ENCODE data around the gene SLC6A4. TPM values are rescaled to one million over a fixed set of nuclear protein-coding genes. Genes with fewer than 3 reads are reported as not detected.
"Not testable (repeated sequence)": the region's sequence is repeated elsewhere in the genome, so short reads cannot be mapped to it uniquely, and the experiment has no call there.

Gene SLC6A4
- total RNA-seq, 1 experiment from 2014 or later: 0.16 TPM

- no peak overlapping the region for H3K4me3 ChIP-seq
- DNase-seq: no peak
- H3K36me3 ChIP-seq: no peaks in the 10 kb centered on the region
- no peaks in the 10 kb centered on the region for H3K9me3 ChIP-seq (replicated peaks)
- no peaks in the 10 kb centered on the region for H3K27me3 ChIP-seq
- no peak overlapping the region for H3K27ac ChIP-seq
- H3K4me1 ChIP-seq: no peaks in the 10 kb centered on the region
Observed at GRCh38 chr17:30218799-30219198, 16.7 kb downstream of the SLC6A4 start.

GRCh38 chr17:30217746-30218245 lies 17.7 kb downstream of the SLC6A4 start:
- no peak for DNase-seq
- H3K27me3 ChIP-seq: no peaks in the 10 kb centered on the region
- no peak overlapping the region for H3K4me3 ChIP-seq
- no peak overlapping the region for H3K27ac ChIP-seq
- no peaks in the 10 kb centered on the region for H3K4me1 ChIP-seq
- H3K9me3 ChIP-seq (replicated peaks): no peaks in the 10 kb centered on the region
- H3K36me3 ChIP-seq: no peaks in the 10 kb centered on the region

GRCh38 chr17:30217054-30217453 lies 18.4 kb downstream of the SLC6A4 start:
- no peak for DNase-seq
- no peak overlapping the region for H3K27ac ChIP-seq
- H3K4me1 ChIP-seq: no peaks in the 10 kb centered on the region
- H3K36me3 ChIP-seq: no peaks in the 10 kb centered on the region
- H3K27me3 ChIP-seq: no peaks in the 10 kb centered on the region
- no peaks in the 10 kb centered on the region for H3K9me3 ChIP-seq (replicated peaks)
- H3K4me3 ChIP-seq: no peak overlapping the region

DNA sequence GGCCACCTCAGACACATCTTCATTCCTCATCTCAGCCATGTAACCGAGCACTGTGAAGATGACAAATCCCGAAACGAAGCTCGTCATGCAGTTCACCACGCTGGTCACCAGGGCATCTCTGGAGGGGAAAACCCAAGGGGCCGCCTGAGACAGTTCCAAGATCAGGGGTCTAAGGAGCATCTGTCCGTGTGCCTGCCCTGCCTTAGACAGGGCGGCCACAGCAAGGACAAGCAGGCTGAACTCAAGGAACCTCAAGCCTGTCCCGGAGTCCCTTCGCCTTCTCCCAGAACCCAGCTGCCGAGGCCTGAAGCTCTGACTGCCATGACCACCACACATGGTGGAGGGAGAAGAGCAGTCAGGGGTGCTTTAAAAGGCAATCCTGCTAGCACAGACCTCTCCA lies 22.7 kb downstream of the SLC6A4 start:
- DNase-seq: no peak
- no peaks in the 10 kb centered on the region for H3K27me3 ChIP-seq
- no peak overlapping the region for H3K4me3 ChIP-seq
- H3K36me3 ChIP-seq: no peaks in the 10 kb centered on the region
- H3K4me1 ChIP-seq: no peaks in the 10 kb centered on the region
- no peak overlapping the region for H3K27ac ChIP-seq
- no peaks in the 10 kb centered on the region for H3K9me3 ChIP-seq (replicated peaks)

DNA sequence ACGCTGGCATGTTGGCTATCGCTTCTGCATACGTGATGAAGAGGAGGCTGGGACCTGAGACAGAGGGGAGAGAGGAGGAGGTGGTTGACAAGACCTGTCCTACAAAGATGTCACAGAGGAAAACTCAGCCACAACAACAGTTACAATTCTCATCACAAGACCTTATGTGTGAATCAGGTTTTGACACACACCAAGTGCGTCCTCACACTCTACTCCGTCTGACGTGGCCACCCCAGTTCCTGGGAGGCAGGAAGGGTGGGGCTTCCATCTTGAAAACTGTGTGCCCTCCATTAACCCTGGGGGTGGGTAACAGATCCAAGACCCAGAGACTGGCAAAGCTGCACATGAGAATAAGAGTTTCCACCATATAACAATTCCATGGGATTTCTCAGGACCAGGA lies 24.1 kb downstream of the SLC6A4 start:
- Histone ChIP-seq H3K36me3 (no peaks in the 10 kb centered on the region), H3K27me3 (no peaks in the 10 kb centered on the region), H3K27ac (no peak overlapping the region), H3K4me3 (no peak overlapping the region), H3K9me3 (replicated peaks) (no peaks in the 10 kb centered on the region), H3K4me1 (no peaks in the 10 kb centered on the region)
- DNase-seq: no peak

DNA sequence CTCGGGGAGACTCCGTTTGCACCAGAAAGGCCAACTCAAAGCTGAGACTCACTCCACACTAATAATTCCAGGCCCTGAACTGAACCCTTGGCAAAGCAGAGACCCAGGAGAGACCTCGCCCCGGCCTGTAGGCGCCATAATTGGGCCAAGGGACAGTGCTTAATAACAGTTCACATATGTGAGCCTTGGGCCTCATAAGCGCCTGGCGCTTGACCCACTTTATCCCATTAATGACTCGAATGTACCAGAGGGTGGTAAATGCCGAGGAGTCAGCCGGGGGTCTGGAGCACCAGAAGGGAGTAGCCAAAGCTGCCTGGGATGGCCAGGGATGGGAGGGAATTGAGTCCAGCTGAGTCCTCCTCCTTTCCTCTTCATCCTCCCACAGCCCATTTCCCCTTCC lies 24.6 kb downstream of the SLC6A4 start:
- no peak for DNase-seq
- no peaks in the 10 kb centered on the region for H3K4me1 ChIP-seq
- H3K9me3 ChIP-seq (replicated peaks): no peaks in the 10 kb centered on the region
- H3K27me3 ChIP-seq: no peaks in the 10 kb centered on the region
- H3K4me3 ChIP-seq: no peak overlapping the region
- H3K27ac ChIP-seq: no peak overlapping the region
- no peaks in the 10 kb centered on the region for H3K36me3 ChIP-seq

DNA sequence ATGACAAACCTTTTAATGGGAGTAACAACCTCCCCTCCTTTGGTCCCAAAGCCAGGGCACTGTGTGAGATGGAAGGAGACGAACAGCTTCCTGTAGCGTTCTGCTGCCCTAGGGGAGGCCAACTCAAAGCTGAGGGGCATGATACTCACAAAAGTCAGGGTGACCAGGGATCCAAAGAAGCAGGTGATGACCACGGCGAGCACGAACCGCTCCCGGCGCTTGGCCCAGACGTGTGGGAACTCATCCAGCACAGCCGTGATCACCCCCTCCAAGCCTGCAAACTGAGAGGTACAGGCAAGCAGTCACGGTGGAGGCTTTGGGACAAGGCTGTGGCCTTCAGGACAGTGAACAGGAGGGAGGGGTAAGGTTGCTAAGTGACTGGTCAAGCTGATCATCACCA lies 25.1 kb downstream of the SLC6A4 start:
- no peak for DNase-seq
- no peaks in the 10 kb centered on the region for H3K27me3 ChIP-seq
- no peaks in the 10 kb centered on the region for H3K4me1 ChIP-seq
- no peaks in the 10 kb centered on the region for H3K36me3 ChIP-seq
- H3K27ac ChIP-seq: no peak overlapping the region
- H3K9me3 ChIP-seq (replicated peaks): no peaks in the 10 kb centered on the region
- H3K4me3 ChIP-seq: no peak overlapping the region

DNA sequence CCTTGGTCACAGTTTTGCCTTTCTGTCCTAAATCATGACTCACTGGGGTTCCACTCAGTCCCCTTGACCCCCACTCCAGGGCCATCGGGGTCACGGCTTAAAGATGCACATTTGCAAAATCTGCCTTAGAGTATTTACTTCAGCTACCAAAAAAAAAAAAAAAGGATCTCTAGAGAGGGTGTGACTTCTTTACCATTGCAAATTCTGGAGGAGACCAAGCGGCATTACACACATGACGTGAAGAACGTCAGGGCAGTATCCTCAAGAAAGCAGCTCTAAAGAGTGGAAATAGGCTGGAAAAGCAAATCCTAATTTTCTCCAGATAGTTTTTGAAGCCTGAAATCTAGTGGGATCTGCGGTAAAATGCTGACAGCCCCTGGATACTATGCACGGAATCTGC lies 25.6 kb downstream of the SLC6A4 start:
- H3K4me1 ChIP-seq: no peaks in the 10 kb centered on the region
- H3K4me3 ChIP-seq: no peak overlapping the region
- no peaks in the 10 kb centered on the region for H3K9me3 ChIP-seq (replicated peaks)
- no peaks in the 10 kb centered on the region for H3K27me3 ChIP-seq
- no peak for DNase-seq
- no peaks in the 10 kb centered on the region for H3K36me3 ChIP-seq
- H3K27ac ChIP-seq: no peak overlapping the region

DNA sequence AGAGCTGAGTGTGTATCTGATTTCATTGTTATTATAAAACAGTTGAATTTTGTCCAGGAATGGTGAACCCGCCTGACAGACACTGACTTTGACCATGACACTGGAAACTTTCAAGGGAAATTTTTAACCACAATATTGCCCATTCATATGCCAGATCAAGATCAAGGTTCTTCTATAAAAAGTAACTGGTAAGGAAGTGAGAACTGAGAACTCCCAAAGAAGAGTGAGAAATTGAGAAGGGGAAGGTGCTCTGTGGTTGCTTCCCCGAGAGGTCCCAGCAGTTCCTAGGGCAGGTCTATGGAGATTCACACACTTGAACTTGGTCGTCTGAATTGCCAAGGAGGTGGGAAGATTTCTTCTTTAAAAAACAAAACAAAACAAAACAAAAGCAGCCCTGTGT lies 27.3 kb downstream of the SLC6A4 start:
- Histone ChIP-seq H3K4me1 (no peaks in the 10 kb centered on the region), H3K27ac (no peak overlapping the region), H3K36me3 (no peaks in the 10 kb centered on the region), H3K9me3 (replicated peaks) (no peaks in the 10 kb centered on the region), H3K4me3 (no peak overlapping the region), H3K27me3 (no peaks in the 10 kb centered on the region)
- DNase-seq: no peak

- no peaks in the 10 kb centered on the region for H3K36me3 ChIP-seq
- H3K9me3 ChIP-seq (replicated peaks): no peaks in the 10 kb centered on the region
- no peaks in the 10 kb centered on the region for H3K4me1 ChIP-seq
- no peak for DNase-seq
- H3K4me3 ChIP-seq: no peak overlapping the region
- no peaks in the 10 kb centered on the region for H3K27me3 ChIP-seq
- H3K27ac ChIP-seq: no peak overlapping the region
Observed at GRCh38 chr17:30207655-30208054, 27.8 kb downstream of the SLC6A4 start.

DNA sequence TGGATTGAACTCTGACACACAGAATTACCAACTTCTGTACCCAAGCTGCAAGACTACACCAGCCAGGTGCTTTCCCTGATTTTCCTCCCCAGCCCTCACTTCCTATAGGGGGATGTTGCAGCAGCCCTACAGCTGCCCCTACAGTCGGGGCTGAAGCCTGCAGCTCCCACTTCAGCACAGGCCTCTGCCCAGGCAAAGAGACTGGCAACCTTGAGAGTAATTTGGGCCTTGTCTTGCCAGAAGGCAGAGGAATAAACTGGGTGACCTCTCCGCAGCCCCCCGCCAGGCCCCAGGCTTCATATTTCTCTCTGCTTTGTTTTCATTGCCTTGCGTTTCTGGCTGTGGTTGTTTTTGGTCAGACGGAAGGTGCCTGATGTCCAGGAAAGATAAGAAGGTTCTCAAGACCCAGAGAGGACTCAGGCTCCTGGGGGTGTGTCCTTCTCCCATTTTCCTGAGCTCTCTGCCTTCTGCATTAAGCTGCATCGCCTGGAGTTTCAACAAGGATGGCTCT lies 32.0 kb downstream of the SLC6A4 start:
- peak in 1 of 2 experiments; percentile 30 for DNase-seq
- Histone ChIP-seq H3K4me1 (no peaks in the 10 kb centered on the region), H3K27me3 (no peaks in the 10 kb centered on the region), H3K9me3 (replicated peaks) (no peaks in the 10 kb centered on the region), H3K4me3 (no peak overlapping the region), H3K36me3 (no peaks in the 10 kb centered on the region), H3K27ac (no peak overlapping the region)

- H3K9me3 ChIP-seq (replicated peaks); H3K27ac ChIP-seq; H3K27me3 ChIP-seq; H3K4me1 ChIP-seq; H3K4me3 ChIP-seq; H3K36me3 ChIP-seq; DNase-seq: not testable (repeated sequence)
Observed at GRCh38 chr17:30200656-30201055, 34.8 kb downstream of the SLC6A4 start.

- no peaks in the 10 kb centered on the region for H3K4me1 ChIP-seq
- no peak for DNase-seq
- no peaks in the 10 kb centered on the region for H3K36me3 ChIP-seq
- H3K9me3 ChIP-seq (replicated peaks): no peaks in the 10 kb centered on the region
- H3K27me3 ChIP-seq: no peaks in the 10 kb centered on the region
- no peak overlapping the region for H3K4me3 ChIP-seq
- H3K27ac ChIP-seq: no peak overlapping the region
Observed at GRCh38 chr17:30200106-30200505, 35.4 kb downstream of the SLC6A4 start.

DNA sequence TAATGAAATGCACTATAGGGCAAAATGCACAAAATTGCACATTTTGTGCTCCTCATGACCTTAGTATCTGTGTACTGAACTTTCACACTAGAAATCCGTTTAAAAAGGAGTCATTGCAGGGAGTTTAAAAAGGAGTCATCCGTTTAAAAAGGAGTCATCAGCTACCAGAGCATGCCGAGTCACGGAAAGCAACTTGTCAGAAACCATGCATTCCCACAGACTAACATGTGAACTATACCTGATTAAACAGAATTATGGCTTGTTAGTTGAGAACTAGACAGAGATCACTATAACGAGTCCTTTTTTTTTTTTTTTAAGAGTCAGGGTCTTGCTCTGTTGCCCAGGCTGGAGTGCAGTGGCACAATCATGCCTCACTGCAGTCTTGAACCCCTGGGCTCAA lies 35.9 kb downstream of the SLC6A4 start:
- DNase-seq: no peak
- H3K36me3 ChIP-seq: no peaks in the 10 kb centered on the region

GRCh38 chr17:30197416-30197815 lies 38.1 kb downstream of the SLC6A4 start:
- H3K4me1 ChIP-seq: no peaks in the 10 kb centered on the region
- no peak overlapping the region for H3K27ac ChIP-seq
- DNase-seq: no peak
- H3K36me3 ChIP-seq: no peaks in the 10 kb centered on the region
- no peaks in the 10 kb centered on the region for H3K27me3 ChIP-seq
- no peaks in the 10 kb centered on the region; the same call in 1 of the 2 replicates for H3K9me3 ChIP-seq (replicated peaks)
- no peak overlapping the region for H3K4me3 ChIP-seq

More for the DNA sequence above, 35.9 kb downstream of the SLC6A4 start:
- Histone ChIP-seq H3K4me1 (no peaks in the 10 kb centered on the region), H3K27me3 (no peaks in the 10 kb centered on the region), H3K4me3 (no peak overlapping the region), H3K9me3 (replicated peaks) (no peaks in the 10 kb centered on the region; the same call in 1 of the 2 replicates), H3K27ac (no peak overlapping the region)

GRCh38 chr17:30196504-30196903 lies 39.0 kb downstream of the SLC6A4 start:
- H3K27ac ChIP-seq: no peak overlapping the region
- no peak for DNase-seq
- H3K4me3 ChIP-seq: no peak overlapping the region
- no peaks in the 10 kb centered on the region; the same call in 1 of the 2 replicates for H3K9me3 ChIP-seq (replicated peaks)
- H3K36me3 ChIP-seq: no peaks in the 10 kb centered on the region
- no peaks in the 10 kb centered on the region for H3K4me1 ChIP-seq
- no peaks in the 10 kb centered on the region for H3K27me3 ChIP-seq
